NCI-H82 treated with DMSO at 0.1 percent for 48 hours (cell line): ENCODE measurements around the gene ARVCF.

Experiments used
- DNase-seq: peaks from one replicate; lab custom pipeline; 2025; ENCODE audit not compliant: unreplicated experiment; lab: John Stamatoyannopoulos, UW

ARVCF gene, protein sequence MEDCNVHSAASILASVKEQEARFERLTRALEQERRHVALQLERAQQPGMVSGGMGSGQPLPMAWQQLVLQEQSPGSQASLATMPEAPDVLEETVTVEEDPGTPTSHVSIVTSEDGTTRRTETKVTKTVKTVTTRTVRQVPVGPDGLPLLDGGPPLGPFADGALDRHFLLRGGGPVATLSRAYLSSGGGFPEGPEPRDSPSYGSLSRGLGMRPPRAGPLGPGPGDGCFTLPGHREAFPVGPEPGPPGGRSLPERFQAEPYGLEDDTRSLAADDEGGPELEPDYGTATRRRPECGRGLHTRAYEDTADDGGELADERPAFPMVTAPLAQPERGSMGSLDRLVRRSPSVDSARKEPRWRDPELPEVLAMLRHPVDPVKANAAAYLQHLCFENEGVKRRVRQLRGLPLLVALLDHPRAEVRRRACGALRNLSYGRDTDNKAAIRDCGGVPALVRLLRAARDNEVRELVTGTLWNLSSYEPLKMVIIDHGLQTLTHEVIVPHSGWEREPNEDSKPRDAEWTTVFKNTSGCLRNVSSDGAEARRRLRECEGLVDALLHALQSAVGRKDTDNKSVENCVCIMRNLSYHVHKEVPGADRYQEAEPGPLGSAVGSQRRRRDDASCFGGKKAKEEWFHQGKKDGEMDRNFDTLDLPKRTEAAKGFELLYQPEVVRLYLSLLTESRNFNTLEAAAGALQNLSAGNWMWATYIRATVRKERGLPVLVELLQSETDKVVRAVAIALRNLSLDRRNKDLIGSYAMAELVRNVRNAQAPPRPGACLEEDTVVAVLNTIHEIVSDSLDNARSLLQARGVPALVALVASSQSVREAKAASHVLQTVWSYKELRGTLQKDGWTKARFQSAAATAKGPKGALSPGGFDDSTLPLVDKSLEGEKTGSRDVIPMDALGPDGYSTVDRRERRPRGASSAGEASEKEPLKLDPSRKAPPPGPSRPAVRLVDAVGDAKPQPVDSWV

DNA sequence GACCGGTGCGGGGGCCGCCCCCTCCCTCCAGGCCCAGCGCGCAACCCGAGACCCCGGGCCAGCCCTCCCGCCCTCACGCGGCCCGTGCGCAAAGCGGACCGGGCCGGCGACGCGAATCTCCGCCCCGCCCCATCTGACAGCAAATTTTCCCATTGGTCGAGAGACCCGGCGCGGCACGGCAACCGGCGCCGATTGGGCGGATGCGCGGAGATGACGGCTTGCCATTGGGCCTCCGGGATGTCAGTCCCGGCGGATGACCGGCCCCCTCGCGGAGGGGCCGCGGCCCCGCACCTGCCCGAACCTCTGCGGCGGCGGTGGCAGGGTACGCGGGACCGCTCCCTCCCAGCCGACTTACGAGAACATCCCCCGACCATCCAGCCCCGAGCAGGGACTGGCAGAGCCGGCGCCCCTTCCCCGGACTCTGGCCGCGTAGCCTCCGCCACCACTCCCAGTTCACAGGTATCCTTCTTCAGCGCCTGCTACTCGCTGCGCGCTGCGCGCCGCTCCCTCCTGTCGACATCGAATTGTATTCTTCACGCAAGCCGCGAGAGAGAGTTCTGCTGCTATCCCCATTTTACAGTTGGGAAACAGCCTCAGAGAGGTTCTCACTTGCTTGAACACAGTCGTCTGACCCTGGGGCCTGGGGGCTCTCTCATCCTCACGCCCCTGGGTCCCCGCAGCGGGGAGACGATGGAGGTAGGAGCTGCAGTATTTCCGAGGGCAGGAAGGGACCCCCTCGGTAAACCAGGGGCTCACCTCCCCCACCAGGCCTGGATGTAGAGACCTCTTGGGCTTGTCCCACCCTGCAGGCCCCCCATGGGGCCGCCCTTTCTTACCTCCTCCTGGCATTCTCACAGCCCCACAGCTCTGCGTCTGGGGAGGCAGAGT lies at the start of gene ARVCF:
ARVCF (minus strand) TSS at position 90 of the 888 bp plus-strand sequence. CDS start 26,029 bp downstream, outside the sequence.
- peak; percentile 42 for DNase-seq

DNA sequence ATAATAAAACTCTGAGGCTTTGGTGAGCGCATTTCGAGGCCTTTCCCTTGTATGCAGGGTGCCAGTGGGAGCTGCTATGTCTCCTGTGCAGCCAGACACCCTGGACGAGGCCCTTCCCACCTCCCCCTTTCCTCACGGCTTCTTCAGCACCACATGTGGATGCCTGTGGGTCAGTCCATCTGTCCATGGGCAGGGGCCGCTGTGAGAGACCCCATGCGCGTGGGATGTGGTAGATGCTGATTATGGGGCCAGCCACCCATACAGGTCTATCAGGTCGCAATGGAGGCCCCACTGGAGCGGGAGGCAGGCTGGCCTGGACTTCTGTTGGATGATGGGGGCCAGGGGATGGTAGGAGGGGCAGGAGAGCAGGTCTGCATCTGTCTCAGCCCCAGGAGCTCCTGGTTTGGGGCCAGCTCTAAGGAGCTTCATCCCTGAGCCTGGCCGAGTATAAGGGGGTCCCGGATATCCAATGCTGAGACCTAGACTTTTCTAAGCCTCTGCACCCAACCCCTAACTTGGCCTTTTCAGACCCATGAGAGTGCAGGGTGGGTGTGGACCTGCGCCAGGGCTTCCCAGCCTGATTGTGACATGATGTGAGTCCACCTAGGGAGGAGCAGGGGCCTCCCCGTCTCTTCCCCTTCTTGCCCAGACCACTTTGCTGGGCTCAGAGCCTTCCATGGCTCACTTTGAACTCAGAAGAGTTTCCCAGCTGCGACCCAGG lies 49.4 kb upstream of the ARVCF start:
- no peak for DNase-seq

DNA sequence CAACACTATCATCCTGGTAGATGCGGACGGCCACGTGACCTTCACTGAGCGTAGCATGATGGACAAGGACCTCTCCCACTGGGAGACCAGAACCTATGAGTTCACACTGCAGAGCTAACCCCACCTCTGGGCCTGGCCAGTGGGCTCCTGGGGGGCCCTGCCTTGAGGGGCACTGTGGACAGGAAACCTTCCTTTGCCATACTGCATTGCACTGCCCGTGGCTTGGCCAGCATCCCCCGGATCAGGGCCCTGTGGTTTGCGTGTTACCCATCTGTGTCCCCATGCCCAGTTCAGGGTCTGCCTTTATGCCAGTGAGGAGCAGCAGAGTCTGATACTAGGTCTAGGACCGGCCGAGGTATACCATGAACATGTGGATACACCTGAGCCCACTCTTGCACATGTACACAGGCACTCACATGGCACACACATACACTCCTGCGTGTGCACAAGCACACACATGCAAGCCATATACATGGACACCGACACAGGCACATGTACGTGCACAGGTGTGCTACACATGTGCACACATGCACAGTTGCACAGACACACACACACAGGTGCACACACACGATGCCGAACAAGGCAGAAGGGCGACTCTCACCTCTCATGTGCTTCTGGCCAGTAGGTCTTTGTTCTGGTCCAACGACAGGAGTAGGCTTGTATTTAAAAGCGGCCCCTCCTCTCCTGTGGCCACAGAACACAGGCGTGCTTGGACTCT lies 48.1 kb upstream of the ARVCF start:
- no peak for DNase-seq

DNA sequence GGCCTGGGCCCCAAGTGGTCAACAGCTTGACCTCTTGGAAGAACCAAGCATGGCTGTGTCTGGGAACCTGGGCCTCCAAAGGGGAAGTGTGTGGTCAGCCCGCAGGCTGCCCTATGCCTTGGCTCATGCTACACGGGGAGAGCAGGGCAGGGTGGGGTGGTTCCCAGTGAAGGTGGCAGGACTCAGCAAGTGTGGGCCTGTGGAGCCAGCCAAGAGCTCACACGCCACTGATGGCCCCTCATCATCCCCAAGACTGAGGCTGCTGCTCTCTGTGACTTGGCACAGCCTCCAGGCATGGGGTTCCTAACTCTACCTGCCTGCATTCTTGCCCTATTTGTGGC lies 47.5 kb upstream of the ARVCF start:
- DNase-seq, result no peak

DNA sequence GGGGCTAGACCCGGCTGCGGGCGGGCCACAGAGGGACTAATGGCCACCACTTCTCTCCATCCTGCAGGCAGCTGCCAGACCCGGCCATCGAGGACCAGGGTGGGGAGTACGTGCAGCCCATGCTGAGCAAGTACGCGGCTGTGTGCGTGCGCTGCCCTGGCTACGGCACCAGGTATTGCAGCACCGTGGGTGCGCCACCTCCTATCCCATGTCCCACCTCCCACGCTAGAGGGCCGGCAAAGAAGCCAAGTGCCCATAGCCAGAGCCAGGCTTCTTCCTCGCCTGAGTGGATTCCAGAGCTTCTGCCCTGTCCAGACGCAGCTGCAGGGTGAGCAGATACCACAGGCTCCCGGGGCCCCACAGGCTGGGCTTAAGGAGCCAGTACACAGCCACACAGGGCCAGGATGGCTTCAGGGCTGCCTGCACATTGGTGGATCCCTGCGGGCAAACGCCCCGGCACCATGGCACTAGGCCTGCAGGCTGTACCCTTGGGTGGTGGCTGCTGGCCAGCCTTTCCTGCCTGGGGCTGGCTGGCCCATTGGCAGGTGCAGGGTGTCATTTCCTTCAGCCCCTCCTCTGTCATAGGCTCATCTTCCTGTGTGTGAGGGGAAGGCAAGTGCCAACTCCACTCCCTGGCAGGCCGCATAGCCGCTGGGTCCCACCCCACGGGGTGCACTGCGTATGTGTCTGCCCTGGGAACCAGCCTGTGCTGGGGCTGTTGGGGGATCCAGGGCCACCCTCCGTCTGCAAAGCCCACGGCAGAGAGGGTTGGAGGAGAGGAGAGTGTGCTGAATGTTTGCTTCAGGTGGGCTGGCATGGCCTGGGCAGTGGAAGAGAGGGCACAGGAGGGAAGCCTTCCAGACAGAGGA lies 46.9 kb upstream of the ARVCF start:
- DNase-seq, result no peak

DNA sequence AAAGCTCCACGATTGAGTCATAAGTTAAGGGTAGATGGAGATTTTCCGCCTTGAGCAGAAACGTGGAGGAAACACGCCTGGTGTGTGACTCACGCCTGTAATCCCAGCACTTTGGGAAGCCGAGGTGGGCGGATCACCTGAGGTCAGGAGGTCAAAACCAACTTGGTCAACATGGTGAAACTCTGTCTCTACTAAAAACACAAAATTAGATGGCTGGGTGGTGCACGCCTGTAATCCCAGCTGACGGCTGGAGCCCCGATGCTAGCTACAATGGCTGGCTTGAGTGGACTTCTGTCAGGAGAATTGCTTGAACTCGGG lies 46.1 kb upstream of the ARVCF start:
- no peak for DNase-seq

DNA sequence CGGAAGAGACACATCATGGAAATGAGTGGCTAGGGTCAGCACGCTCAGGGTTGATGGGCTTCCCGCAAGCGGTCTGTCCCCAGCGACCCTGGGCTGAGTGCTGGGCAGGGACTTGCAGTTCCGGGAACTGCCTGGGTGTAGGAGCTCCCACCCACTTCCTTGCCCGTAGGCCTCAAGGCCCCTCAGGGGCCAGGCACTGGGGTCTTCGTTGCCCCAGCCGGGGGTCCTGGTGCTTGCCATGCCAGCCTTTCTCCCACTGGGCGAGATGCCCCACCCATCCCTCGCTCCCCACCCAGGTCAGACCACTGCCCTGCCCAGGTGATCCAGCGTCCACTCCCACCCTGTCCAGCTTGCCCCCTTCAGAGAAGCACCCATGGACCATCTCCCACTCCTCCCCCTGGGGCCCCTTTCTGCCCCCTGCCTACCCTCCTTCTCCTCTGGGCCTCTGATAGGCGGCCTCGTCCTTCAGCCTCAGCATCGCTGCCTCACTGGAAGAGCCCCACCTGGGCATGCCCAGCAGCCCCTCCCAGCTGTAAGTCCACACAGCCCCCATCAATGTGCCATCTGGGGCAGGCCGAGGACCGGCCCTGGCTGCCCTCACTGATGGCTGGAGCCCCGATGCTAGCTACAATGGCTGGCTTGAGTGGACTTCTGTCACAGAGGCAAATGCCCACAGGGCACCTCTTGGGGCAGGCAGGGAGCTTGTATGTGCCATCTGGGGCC lies 45.6 kb upstream of the ARVCF start:
- no peak for DNase-seq

DNA sequence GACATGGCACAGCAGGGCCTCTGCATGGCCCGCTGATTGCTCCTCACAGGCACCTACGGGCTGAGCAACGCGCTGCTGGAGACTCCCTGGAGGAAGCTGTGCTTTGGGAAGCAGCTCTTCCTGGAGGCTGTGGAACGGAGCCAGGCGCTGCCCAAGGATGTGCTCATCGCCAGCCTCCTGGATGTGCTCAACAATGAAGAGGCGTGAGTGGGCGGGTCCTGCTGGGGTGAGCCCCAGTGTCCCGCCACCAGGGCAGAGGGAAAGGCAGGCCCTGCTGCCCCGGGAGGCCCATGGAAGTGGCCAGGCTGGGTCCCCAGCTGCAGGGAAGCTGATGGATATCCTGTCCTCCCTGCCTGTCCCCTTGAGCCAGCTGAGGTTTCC lies 44.8 kb upstream of the ARVCF start:
- DNase-seq, result no peak

DNA sequence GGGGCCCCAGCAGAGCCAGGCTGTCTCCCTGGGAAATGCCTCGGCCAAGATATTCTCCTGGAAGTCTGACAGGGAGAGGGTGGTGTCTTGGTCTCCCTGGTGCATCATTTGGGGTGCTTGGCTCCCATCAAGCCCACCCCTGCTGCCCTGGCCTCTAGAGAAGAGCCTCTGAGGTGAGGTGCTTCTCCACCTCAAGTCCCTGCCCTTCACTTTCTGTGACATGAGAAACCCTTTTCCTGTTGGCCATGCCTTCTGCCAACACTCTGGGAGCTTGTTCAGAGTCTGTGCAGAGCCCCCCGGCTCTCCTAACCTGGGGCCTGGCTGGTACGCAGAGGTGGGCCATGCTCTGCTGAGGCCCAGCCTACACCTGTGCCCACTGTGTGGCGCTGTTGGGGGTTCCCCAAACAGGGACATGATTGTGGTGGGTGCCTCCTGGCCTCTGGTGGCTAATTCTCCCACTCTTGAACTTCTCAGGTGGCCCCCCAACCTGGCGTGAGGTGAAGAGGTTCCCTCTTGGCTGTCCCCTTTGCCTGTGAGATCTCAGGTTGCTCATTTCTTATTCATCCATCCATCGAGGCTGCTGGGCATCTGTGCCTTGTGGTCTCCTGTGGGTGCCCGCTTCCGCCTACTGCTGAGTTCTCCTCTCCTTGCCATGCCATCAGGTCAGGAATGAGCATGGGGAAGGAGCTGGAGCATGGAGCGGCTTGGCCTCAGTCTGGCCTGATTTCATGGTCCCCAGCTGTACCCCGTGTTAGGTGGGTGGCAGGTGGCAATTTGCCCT lies 44.3 kb upstream of the ARVCF start:
- no peak for DNase-seq

DNA sequence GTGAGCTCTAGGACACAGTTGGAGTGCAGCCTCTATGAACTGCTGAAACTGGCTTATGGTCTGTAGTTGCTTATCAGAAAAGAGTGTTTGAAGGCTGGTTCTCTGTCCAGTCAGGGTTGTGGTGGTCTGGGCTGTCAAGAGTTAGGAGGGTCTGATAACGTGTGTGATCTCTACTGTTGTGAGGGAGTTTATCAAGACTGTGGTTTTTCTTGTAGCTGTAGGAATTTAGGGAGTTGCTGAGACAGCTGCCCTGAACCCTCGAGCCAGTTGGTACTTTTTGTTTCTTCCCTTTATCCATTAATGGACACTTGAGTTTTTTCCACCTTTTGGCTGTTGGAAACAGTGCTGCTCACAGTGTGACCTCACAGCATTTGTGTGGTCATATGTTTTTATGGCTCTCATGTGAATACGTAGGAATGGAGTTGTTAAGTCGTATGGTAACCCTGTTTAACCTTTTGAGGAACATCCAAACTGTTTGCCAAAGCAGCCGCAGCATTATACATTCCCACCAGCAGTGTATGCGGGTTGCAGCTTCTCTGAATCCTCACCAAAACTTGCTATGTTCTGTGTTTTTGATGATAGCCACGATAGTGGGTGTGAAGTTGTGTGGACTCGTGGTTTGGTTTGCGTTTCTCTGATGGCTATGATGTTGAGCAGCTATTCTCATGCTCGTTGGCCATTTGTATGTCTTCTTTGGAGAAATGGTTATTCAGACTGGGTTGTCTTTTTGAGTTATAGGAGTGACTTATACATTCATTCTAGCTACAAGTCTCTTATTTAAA lies 42.6 kb upstream of the ARVCF start:
- no peak for DNase-seq

DNA sequence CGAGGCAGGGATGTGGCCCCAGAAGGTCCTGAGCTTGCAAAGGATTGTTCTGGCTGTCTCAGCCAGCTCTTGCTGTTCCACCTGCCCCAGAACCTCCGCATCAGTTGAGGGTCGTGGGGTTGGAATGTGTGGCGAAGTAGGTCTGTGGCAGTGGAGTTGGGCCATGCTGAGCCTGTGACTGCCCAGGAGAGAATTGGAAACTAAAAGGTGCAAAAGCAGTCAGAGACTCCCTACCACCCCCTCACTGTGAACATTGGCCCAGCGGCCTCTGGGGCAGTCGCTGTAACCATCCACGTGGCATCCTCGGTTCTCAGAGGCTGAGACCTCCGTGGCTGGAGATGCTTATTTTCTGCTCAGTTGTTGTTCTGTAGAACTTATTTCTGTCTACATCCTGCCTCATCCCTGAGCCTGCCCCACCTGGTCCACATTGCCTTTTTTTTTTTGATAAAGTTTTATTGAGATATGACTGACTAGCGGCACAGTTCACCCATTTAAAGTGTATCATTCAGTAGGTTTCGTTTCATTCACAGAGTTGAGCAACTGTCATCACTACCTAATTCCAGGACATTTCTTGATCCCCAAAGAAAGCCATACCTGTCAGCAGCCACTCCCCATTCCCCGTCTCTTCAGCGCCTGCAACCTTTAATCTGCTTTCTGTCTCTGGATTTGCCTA lies 41.1 kb upstream of the ARVCF start:
- no peak for DNase-seq

DNA sequence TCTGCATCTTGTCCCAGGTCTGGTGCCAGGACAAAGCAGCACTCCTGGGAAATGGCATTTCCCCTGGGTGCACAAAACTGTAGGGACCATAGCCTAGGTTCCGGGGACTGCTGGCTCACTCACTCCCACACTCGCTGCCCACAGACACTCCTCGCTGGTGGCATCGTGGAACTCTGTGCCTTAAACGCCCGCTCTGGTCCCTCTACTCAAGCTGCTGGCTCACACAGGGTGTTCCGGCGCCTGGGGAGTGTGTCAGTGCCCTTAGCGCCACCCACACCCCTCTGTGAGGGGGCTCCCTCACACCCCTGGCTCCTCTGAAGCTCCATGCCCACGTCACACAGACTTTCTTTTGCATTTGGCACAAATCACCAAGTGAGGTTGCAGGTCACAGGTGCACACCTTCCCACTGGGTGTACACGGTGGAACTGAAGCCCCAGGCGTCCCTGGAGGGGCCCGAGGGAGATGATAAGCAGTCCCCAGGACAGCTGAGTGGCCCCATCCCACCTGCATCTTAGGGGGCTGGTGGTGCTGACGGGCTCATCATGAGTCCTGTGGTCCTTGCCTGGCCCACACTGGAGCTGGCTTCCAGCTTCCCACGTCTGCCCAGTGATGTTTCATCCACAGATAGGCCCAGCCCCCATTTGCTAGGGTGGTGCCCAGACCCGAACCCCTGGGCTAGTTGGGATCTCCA lies 40.2 kb upstream of the ARVCF start:
- no peak for DNase-seq

DNA sequence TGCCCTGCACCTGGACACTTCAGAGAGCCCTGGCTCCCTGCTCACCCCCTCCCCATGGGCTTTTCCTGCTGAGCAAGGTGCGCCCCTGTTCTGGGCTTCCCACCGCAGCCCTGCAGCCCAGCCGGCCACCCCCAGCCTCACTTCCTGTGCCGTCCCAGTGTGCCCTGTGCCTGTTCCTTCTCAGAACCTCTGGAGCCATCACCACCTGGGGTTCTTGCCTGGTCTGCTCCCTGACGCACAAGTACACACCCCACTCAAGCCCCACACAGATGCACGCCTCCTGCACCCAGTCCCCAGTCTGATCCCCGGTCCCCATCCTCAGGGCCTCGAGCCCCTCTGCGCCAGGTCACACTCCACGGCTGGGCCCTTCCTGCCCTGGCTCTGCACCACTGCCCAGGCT lies 39.5 kb upstream of the ARVCF start:
- DNase-seq, result no peak

DNA sequence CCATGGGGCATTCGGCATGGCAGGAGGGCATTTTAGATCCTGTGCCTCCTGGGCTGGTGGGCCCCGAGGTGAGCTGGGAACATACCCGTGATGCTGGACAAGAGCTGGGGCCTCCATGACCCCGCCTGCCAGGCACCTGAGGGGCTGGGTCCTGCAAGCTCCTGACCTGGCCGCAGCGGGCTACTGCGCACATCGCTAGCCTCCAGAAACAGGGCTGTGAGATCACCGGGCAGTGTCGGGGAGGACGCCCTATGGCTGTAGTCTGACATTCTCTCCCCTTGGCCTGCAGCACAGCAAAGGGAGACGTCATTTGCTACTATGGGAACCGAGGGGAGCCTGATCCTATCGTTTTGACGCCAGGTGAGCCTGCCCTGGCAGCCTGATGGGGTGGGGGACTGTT lies 39.0 kb upstream of the ARVCF start:
- no peak for DNase-seq

DNA sequence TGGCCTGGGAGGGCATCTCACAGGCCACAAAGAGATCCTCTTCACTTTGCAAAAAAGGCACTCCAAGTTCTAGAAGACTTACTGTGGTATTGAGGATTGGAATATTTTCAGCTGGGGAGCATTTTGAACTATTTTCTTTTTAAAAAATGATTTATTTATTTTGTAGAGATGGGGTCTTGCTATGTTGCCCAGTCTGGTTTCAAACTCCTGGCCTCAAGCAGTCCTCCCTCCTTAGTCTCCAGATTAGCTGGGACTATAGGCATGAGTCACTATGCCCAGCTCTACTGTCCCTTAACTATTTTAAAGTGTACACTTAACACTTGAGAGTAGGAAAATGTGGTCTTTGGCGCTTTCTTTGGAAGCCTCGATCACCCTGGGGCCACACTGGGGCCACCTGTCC lies 38.5 kb upstream of the ARVCF start:
- no peak for DNase-seq

DNA sequence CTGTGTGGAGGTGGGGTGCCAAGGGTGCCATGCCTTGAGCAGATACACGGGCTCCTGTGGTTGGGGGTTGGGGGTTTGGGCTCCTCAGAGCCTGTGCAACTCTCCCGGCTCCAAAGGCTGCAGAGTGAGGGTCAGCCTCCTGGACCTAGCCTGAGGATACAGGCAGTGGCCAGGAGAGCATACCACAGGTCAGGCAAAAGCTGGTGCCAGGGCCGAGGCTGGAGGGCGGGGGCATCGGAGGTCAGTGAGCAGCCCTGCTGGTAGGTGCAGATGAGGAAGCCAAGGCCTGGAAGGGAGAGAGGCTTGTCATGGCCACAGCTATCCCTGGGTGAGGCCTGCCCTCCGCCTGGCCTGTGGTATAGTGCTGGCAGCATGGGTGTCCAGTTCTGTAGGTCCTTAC lies 37.9 kb upstream of the ARVCF start:
- no peak for DNase-seq
